Measurements from ENCODE around the gene NT5M.

- TF ChIP-seq, protein P1, sequence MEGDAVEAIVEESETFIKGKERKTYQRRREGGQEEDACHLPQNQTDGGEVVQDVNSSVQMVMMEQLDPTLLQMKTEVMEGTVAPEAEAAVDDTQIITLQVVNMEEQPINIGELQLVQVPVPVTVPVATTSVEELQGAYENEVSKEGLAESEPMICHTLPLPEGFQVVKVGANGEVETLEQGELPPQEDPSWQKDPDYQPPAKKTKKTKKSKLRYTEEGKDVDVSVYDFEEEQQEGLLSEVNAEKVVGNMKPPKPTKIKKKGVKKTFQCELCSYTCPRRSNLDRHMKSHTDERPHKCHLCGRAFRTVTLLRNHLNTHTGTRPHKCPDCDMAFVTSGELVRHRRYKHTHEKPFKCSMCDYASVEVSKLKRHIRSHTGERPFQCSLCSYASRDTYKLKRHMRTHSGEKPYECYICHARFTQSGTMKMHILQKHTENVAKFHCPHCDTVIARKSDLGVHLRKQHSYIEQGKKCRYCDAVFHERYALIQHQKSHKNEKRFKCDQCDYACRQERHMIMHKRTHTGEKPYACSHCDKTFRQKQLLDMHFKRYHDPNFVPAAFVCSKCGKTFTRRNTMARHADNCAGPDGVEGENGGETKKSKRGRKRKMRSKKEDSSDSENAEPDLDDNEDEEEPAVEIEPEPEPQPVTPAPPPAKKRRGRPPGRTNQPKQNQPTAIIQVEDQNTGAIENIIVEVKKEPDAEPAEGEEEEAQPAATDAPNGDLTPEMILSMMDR (IDR thresholded peaks at IDR 0.05; ENCODE audit: insufficient read depth, low read length, poor library complexity, severe bottlenecking) = no peak
- no peak for TF ChIP-seq EZH2phosphoT487 (conservative IDR thresholded peaks at IDR 0.05; ENCODE audit: low read length)
These were observed 19.6 kb downstream of the NT5M start for GRCh38 chr17:17322516-17323510.
